ENCODE results near the gene CELSR1. TPM values are rescaled to one million over a fixed set of nuclear protein-coding genes. Genes with fewer than 3 reads are reported as not detected.

CELSR1 gene
- total RNA-seq, 1 experiment from 2014 or later: 33.2 TPM

GRCh38 chr22:46439111-46439510 is 98.3 kb downstream of the CELSR1 start:
- peaks cover 8% of the 10 kb centered on the region for H3K36me3 Mint-ChIP-seq (ENCODE audit: insufficient read depth, unreplicated experiment)
- POLR2A ChIA-PET: no interaction called here
- no TSS peak for BruUV-seq (replicated peaks)
- no peak overlapping the region for H3K4me3 ChIP-seq (ENCODE audit: low read depth, low read length)
- CTCF ChIA-PET: no interaction called here
- H3K4me1 Mint-ChIP-seq (ENCODE audit: low read depth, unreplicated experiment): peaks cover 10% of the 10 kb centered on the region
- no peak for DNase-seq
- intact Hi-C loops (cut with micrococcal nuclease; ENCODE audit: unreplicated experiment): no loop called here
- H3K27ac Mint-ChIP-seq (ENCODE audit: unreplicated experiment): no peak overlapping the region
- no peak overlapping the region for H3K4me3 Mint-ChIP-seq (ENCODE audit: unreplicated experiment)
- H3K9me3 ChIP-seq: no peaks in the 10 kb centered on the region
- H3K27me3 ChIP-seq (replicated peaks; ENCODE audit: control insufficient read depth, insufficient read depth, low read length): no peaks in the 10 kb centered on the region
- no peaks in the 10 kb centered on the region for H3K36me3 ChIP-seq (ENCODE audit: control insufficient read depth, insufficient read depth, low read length)
- H3K9me3 Mint-ChIP-seq (ENCODE audit: unreplicated experiment): no peaks in the 10 kb centered on the region
- peaks cover 9% of the 10 kb centered on the region for H3K4me1 ChIP-seq
- TF ChIP-seq, protein P1, sequence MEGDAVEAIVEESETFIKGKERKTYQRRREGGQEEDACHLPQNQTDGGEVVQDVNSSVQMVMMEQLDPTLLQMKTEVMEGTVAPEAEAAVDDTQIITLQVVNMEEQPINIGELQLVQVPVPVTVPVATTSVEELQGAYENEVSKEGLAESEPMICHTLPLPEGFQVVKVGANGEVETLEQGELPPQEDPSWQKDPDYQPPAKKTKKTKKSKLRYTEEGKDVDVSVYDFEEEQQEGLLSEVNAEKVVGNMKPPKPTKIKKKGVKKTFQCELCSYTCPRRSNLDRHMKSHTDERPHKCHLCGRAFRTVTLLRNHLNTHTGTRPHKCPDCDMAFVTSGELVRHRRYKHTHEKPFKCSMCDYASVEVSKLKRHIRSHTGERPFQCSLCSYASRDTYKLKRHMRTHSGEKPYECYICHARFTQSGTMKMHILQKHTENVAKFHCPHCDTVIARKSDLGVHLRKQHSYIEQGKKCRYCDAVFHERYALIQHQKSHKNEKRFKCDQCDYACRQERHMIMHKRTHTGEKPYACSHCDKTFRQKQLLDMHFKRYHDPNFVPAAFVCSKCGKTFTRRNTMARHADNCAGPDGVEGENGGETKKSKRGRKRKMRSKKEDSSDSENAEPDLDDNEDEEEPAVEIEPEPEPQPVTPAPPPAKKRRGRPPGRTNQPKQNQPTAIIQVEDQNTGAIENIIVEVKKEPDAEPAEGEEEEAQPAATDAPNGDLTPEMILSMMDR (IDR thresholded peaks at IDR 0.05; ENCODE audit: insufficient read depth in 1 of 2, low read depth in 1 of 2, low read length in 1 of 2, severe bottlenecking in 1 of 2, unreplicated experiment in 1 of 2): no peak
- H3K27me3 Mint-ChIP-seq (ENCODE audit: insufficient read depth, unreplicated experiment): no peaks in the 10 kb centered on the region

DNA sequence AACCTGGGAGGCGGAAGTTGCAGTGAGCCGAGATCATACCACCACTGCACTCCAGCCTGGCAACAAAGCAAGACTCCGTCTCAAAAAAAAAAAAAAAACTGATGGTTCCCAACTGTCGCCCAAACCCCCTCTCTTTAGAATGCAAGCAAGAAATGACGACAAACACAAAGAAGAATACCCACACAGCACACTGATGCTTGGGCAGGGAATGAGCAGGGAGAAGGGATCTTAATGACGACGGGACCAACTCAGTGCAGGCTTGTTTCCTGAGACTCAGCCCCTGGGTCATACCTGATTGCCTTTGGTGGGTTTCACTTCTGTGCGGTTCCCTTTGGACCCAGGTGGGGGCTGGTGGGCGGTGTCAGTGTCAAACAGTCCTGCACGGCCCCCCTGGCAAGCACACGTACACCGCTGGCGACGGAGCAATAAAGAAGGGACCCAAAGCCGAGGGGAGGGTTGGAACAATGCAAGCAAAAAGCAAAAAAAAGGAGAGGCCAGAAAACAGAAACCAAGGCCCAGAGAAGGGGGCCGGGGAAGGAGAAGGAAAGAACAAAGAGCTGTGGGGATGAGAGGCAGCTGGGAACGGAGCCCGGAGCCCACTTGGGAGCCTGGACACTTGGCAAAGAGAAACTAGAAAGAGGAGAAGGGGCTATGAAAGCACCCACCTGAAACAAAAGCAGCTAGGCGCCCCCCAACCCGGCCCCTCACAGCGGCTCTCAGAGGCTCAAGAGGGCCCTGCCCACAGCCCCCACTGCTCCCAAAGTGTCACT is 99.6 kb downstream of the CELSR1 start:
- TF ChIP-seq, protein P1 (IDR thresholded peaks at IDR 0.05; ENCODE audit: insufficient read depth in 1 of 2, low read depth in 1 of 2, low read length in 1 of 2, severe bottlenecking in 1 of 2, unreplicated experiment in 1 of 2): no peak
- ChIA-PET CTCF (no interaction called here), POLR2A (no interaction called here)
- Histone ChIP-seq H3K9me3 (no peaks in the 10 kb centered on the region), H3K4me3 (ENCODE audit: low read depth, low read length) (no peak overlapping the region), H3K36me3 (ENCODE audit: control insufficient read depth, insufficient read depth, low read length) (no peaks in the 10 kb centered on the region), H3K27me3 (replicated peaks; ENCODE audit: control insufficient read depth, insufficient read depth, low read length) (no peaks in the 10 kb centered on the region), H3K4me1 (no peaks in the 10 kb centered on the region)
- intact Hi-C loops (cut with micrococcal nuclease; ENCODE audit: unreplicated experiment): no loop called here
- Mint-ChIP-seq H3K36me3 (ENCODE audit: insufficient read depth, unreplicated experiment) (peaks cover 8% of the 10 kb centered on the region), H3K27ac (ENCODE audit: unreplicated experiment) (no peak overlapping the region), H3K4me3 (ENCODE audit: unreplicated experiment) (no peak overlapping the region), H3K4me1 (ENCODE audit: low read depth, unreplicated experiment) (no peaks in the 10 kb centered on the region), H3K27me3 (ENCODE audit: insufficient read depth, unreplicated experiment) (no peaks in the 10 kb centered on the region), H3K9me3 (ENCODE audit: unreplicated experiment) (no peaks in the 10 kb centered on the region)
- BruUV-seq (replicated peaks): no TSS peak
- DNase-seq: no peak

DNA sequence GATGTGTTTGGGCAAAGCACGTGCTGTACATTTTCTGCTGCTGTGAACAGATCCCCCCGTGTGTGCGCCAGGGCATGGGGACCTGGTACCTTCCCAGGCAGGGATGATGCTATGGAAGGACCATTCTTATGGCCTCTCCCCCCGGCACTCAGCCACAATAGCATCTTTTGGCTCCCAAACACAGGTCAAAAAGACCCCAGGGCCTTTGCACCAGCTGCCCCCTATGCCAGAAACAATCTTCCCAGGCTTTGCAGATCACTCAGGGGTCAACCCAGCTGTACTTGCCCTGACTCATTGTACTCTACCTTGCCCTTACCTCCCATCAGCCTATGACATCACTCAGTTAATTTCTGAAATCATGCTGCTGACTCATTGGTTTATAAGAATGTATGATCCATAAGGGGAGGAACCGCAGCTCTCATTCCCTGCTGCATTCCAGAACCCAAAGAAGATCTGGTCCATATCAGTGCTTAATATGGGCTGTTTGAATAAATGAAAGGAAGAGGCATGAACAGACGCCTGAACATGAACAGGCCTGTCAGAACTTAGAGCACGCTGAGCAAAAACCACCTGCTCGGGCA is 100.7 kb downstream of the CELSR1 start:
- ChIA-PET CTCF (interaction anchor here (0.5 kb wide), 1 partner anchor 18 kb away, joined by 3 read pairs; no protein-coding TSS in a partner anchor), POLR2A (no interaction called here)
- H3K9me3 Mint-ChIP-seq (ENCODE audit: unreplicated experiment): no peaks in the 10 kb centered on the region
- no peak overlapping the region for H3K27ac Mint-ChIP-seq (ENCODE audit: unreplicated experiment)
- intact Hi-C loops (cut with micrococcal nuclease; ENCODE audit: unreplicated experiment): no loop called here
- no peaks in the 10 kb centered on the region for H3K27me3 Mint-ChIP-seq (ENCODE audit: insufficient read depth, unreplicated experiment)
- H3K9me3 ChIP-seq: no peaks in the 10 kb centered on the region
- H3K36me3 ChIP-seq (ENCODE audit: control insufficient read depth, insufficient read depth, low read length): no peaks in the 10 kb centered on the region
- peaks cover 15% of the 10 kb centered on the region for H3K36me3 Mint-ChIP-seq (ENCODE audit: insufficient read depth, unreplicated experiment)
- H3K4me3 Mint-ChIP-seq (ENCODE audit: unreplicated experiment): no peak overlapping the region
- TF ChIP-seq, protein P1 (IDR thresholded peaks at IDR 0.05; ENCODE audit: insufficient read depth in 1 of 2, low read depth in 1 of 2, low read length in 1 of 2, severe bottlenecking in 1 of 2, unreplicated experiment in 1 of 2): no peak
- no peak overlapping the region for H3K4me3 ChIP-seq (ENCODE audit: low read depth, low read length)
- no peaks in the 10 kb centered on the region for H3K27me3 ChIP-seq (replicated peaks; ENCODE audit: control insufficient read depth, insufficient read depth, low read length)
- peaks cover 5% of the 10 kb centered on the region for H3K4me1 Mint-ChIP-seq (ENCODE audit: low read depth, unreplicated experiment)
- no peak for DNase-seq
- no TSS peak for BruUV-seq (replicated peaks)
- H3K4me1 ChIP-seq: peaks cover 7% of the 10 kb centered on the region
